Neutrophil (primary cell): Measurements from ENCODE around the gene CDKL2.
"Not testable (repeated sequence)": the region's sequence is repeated elsewhere in the genome, so short reads cannot be mapped to it uniquely, and the experiment has no call there.

Experiments
- H3K27ac ChIP-seq: fragments of 200-600 bp; sonication (generic); 2 replicates; pipeline ENCODE4 v1.5.1; 2016; ENCODE audit warnings: mild to moderate bottlenecking, moderate library complexity
- H3K27me3 ChIP-seq: fragments of 200-600 bp; sonication (generic); 2 replicates; pipeline ENCODE4 v1.6.0; 2016; ENCODE audit warnings: mild to moderate bottlenecking
- H3K36me3 ChIP-seq: fragments of 200-600 bp; sonication (generic); 2 replicates; pipeline ENCODE4 v1.5.1; 2017
- H3K4me1 ChIP-seq, 2 experiments: fragments of 200-600 bp in 1 of 2; sonication (generic) in 1 of 2; 1 replicate in 1 of 2; 2 replicates in 1 of 2; pipeline versions ENCODE4 v1.5.1 to v1.6.1; 2013 to 2016; ENCODE audit warnings: low read depth in 1 of 2, low read length in 1 of 2, mild to moderate bottlenecking in 1 of 2, moderate library complexity in 1 of 2; ENCODE audit not compliant: control insufficient read depth in 1 of 2, insufficient read depth in 1 of 2
- H3K4me3 ChIP-seq, 2 experiments: fragments of 200-600 bp in 1 of 2; sonication (generic) in 1 of 2; 1 replicate in 1 of 2; 2 replicates in 1 of 2; pipeline ENCODE4 v1.5.1; 2013 to 2016; ENCODE audit warnings: low read depth in 1 of 2, low read length in 1 of 2, mild to moderate bottlenecking in 1 of 2, moderate library complexity in 1 of 2
- H3K9me3 ChIP-seq: fragments of 200-600 bp; sonication (generic); 2 replicates; pipeline ENCODE4 v1.5.1; 2016
- TF ChIP-seq, protein P1 (sequence below): fragments of 200-600 bp; sonication (generic); IDR thresholded peaks from 2 replicates; pipeline ENCODE4 v1.5.1; 2016; ENCODE audit warnings: antibody characterized with exemption

Gene CDKL2

DNA sequence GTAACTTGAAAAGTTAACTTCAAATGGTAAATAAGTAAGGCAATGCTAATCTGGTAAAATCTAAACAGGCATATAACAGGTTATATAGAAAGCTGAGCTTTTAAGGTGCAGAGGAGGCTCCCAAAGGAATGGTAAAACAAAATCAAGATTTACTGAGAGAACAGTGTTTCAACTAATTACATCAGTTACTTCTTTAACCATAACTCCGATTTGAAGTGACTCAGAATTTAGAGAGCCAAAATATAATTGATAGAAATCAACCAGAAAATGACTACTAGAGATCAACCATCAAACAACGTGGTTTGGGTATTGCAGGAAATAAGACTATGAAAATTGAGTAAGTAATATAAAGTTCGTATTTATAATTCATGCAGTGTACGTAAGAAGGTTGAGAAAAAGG lies 36.0 kb upstream of the CDKL2 start:
- no peaks in the 10 kb centered on the region for H3K27me3 ChIP-seq
- TF ChIP-seq, protein P1, sequence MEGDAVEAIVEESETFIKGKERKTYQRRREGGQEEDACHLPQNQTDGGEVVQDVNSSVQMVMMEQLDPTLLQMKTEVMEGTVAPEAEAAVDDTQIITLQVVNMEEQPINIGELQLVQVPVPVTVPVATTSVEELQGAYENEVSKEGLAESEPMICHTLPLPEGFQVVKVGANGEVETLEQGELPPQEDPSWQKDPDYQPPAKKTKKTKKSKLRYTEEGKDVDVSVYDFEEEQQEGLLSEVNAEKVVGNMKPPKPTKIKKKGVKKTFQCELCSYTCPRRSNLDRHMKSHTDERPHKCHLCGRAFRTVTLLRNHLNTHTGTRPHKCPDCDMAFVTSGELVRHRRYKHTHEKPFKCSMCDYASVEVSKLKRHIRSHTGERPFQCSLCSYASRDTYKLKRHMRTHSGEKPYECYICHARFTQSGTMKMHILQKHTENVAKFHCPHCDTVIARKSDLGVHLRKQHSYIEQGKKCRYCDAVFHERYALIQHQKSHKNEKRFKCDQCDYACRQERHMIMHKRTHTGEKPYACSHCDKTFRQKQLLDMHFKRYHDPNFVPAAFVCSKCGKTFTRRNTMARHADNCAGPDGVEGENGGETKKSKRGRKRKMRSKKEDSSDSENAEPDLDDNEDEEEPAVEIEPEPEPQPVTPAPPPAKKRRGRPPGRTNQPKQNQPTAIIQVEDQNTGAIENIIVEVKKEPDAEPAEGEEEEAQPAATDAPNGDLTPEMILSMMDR: no peak
- H3K9me3 ChIP-seq: no peaks in the 10 kb centered on the region
- peaks cover 6% of the 10 kb centered on the region for H3K36me3 ChIP-seq
- peaks cover 12 to 13% of the 10 kb centered on the region in 2 experiments for H3K4me1 ChIP-seq
- no peak overlapping the region for H3K27ac ChIP-seq
- H3K4me3 ChIP-seq: no peak overlapping the region

DNA sequence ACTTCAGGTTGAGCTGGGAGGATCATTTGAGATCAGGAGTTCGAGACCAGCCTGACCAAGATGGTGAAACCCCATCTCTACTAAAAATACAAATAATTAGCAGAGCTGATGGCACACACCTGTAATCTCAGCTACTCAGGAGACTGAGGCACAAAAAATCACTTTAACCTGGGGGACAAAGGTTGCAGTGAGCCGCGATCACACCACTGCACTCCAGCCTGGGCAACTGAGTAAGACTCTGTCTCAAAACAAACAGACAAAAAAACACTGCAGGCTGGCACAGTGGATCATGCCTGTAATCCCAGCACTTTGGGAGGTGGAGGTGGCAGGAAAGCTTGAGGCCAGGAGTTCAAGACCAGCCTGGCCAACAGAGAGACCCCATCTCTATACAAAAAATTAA lies 34.3 kb upstream of the CDKL2 start:
- H3K9me3 ChIP-seq, H3K27ac ChIP-seq, H3K4me3 ChIP-seq, H3K27me3 ChIP-seq: not testable (repeated sequence)
- H3K4me1 ChIP-seq: peaks cover 11 to 12% of the 10 kb centered on the region in 2 experiments
- H3K36me3 ChIP-seq: peaks cover 11% of the 10 kb centered on the region

DNA sequence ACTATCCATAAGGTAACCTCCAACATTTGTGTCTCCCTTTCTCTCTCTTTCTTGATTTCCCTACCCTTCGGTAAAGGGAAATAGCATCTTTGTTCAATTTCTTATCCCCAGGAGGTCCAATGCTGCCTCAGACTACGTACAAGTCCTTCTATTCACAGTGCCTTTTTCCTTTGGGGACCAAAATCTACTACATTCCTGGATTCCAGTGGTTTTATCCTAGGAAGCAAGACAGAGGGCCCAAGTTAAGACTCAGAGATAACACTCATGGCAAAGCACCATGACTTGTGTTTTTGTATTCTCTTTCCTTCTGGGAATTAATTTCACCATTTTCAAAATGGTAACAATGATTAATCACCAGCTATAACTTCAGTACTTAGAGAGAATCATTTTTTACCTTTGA lies 32.3 kb upstream of the CDKL2 start:
- no peak overlapping the region for H3K27ac ChIP-seq
- H3K4me3 ChIP-seq: no peak overlapping the region
- peaks cover 3 to 4% of the 10 kb centered on the region in 2 experiments for H3K4me1 ChIP-seq
- H3K27me3 ChIP-seq: no peaks in the 10 kb centered on the region
- H3K9me3 ChIP-seq: no peaks in the 10 kb centered on the region
- TF ChIP-seq, protein P1: no peak
- H3K36me3 ChIP-seq: peaks cover 23% of the 10 kb centered on the region

DNA sequence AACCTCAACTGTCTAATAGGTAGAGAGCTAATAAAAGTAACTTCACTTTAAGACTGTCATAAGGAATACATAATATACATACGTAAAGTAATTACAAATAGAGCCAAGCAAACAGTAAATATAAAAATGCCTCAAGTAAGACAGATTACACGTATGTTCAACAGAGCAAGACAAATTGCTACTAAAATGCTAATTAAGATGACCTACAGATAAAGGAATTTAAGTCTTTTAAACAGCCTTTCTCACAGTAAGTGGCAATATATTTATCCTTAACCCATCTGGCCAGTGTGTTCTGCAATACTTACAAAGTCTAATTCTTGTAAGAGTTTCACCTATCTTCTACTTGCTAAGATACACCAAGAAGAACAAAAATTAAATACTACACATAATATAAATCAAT lies 30.2 kb upstream of the CDKL2 start:
- Histone ChIP-seq H3K27ac (no peak overlapping the region), H3K27me3 (no peaks in the 10 kb centered on the region), H3K4me3 (no peak overlapping the region), H3K9me3 (no peaks in the 10 kb centered on the region), H3K4me1 (peaks cover 3 to 4% of the 10 kb centered on the region in 2 experiments), H3K36me3 (peaks cover 34% of the 10 kb centered on the region)
- TF ChIP-seq, protein P1: no peak

DNA sequence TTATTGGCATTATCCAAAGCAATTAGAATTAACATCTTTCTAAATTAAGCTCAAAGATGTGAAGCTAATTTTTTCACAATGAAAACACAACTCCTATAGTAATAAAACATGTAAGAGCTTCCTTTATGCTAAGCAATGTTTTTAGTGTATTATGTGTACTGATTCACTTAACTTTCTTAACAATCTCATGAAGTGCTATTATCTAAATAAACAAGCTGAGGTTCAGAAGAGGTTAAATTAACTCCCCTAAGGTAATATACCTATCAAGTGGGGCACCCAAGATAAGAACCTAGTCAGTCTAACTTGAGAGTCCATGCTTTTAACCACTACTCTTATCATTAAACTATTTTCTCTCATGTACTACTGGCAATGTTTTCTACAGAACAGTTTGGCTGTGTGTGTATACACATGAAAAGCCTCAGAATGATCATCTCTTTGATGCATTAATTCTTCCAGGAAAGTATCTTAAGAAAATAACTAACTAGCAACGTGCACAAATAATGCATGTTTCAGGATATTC lies 29.2 kb upstream of the CDKL2 start:
- no peak overlapping the region for H3K4me3 ChIP-seq
- H3K27me3 ChIP-seq: no peaks in the 10 kb centered on the region
- peaks cover 43% of the 10 kb centered on the region for H3K36me3 ChIP-seq
- peaks cover 3 to 4% of the 10 kb centered on the region in 2 experiments for H3K4me1 ChIP-seq
- H3K27ac ChIP-seq: no peak overlapping the region
- no peaks in the 10 kb centered on the region for H3K9me3 ChIP-seq
- TF ChIP-seq, protein P1: no peak

DNA sequence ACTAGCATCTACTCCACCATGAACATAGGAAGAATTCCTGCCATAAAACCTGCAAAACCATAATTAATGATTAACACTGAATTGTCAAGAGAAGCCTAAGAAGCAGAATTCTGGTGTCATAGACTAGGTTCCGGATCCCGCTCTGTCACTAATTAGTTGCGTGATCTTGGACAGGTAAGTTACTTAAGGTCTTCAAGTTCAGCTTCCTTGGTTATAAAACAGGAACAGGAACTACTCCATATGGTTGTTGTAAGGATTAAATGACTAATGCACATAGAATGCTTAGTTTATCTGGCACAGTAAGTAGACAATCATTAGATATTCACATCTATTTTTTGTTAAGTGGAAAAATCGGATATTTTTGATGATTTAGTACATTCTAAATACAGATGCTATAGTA lies 28.5 kb upstream of the CDKL2 start:
- Histone ChIP-seq H3K27me3 (no peaks in the 10 kb centered on the region), H3K4me3 (no peak overlapping the region), H3K4me1 (peaks cover 3 to 4% of the 10 kb centered on the region in 2 experiments), H3K36me3 (peaks cover 50% of the 10 kb centered on the region), H3K9me3 (no peaks in the 10 kb centered on the region), H3K27ac (peak overlapping the region; percentile 2)
- TF ChIP-seq, protein P1: no peak
